GM23338 (cell line): ENCODE data around the gene LAPTM5.

Source experiments
- CREB1 ChIP-seq: fragments of 250-450 bp; sonication (Bioruptor Pico); IDR thresholded peaks from 2 replicates; pipeline ENCODE4 v1.5.0; 2020; ENCODE audit warnings: low read depth, mild to moderate bottlenecking, moderate library complexity
- CTCF ChIP-seq, 2 experiments: fragments of 200-600 bp in 1 of 2; sonication (generic) in 1 of 2; conservative IDR thresholded peaks; 2 replicates each; pipeline versions ENCODE4 v1.5.1 to v1.6.1; 2016 to 2017; ENCODE audit warnings: antibody characterized with exemption in 2 of 2, low read depth in 2 of 2, mild to moderate bottlenecking in 2 of 2, moderate library complexity in 1 of 2
- EZH2 ChIP-seq: fragments of 200-600 bp; sonication (generic); IDR thresholded peaks from one replicate; pipeline ENCODE4 v1.8.0; 2017; ENCODE audit warnings: antibody characterized with exemption, mild to moderate bottlenecking, low read depth; ENCODE audit not compliant: unreplicated experiment
- EZH2phosphoT487 ChIP-seq: fragments of 200-600 bp; sonication (generic); IDR thresholded peaks from one replicate; pipeline ENCODE4 v1.8.1; 2018; ENCODE audit warnings: antibody characterized with exemption; ENCODE audit not compliant: unreplicated experiment
- POLR2AphosphoS5 ChIP-seq: IDR thresholded peaks from 2 replicates; pipeline ENCODE4 v1.6.1; 2016; ENCODE audit warnings: antibody characterized with exemption, low read depth
- REST ChIP-seq: IDR thresholded peaks from one replicate; pipeline ENCODE4 v1.6.1; 2018; ENCODE audit warnings: antibody characterized with exemption; ENCODE audit not compliant: unreplicated experiment

- no peak for TF ChIP-seq EZH2
- no peak for TF ChIP-seq POLR2AphosphoS5
- no peak for TF ChIP-seq CTCF (conservative IDR thresholded peaks at IDR 0.05; ENCODE audit: low read depth in 2 of 2)
- no peak for TF ChIP-seq CREB1 (CRISPR knock-in tag)
- no peak for TF ChIP-seq REST
- no peak for TF ChIP-seq EZH2phosphoT487
Observed at GRCh38 chr1:30790850-30791778, 33.5 kb upstream of the LAPTM5 start.
